Measurements from ENCODE around the gene TVP23C. TPM values are rescaled to one million over a fixed set of nuclear protein-coding genes. Genes with fewer than 3 reads are reported as not detected.
"Not testable (repeated sequence)": the region's sequence is repeated elsewhere in the genome, so short reads cannot be mapped to it uniquely, and the experiment has no call there.

The TVP23C gene
- total RNA-seq, 2 experiments from 2014 or later: 6.5 TPM

GRCh38 chr17:15514469-15514868 is 48.8 kb downstream of the TVP23C start:
- Mint-ChIP-seq H3K4me1 (ENCODE audit: low read depth) (no peaks in the 10 kb centered on the region), H3K4me3 (no peak overlapping the region), H3K27ac (no peak overlapping the region), H3K27me3 (ENCODE audit: low read depth) (no peaks in the 10 kb centered on the region), H3K9me3 (no peaks in the 10 kb centered on the region), H3K36me3 (ENCODE audit: low read depth) (peaks cover 3% of the 10 kb centered on the region)
- CTCF ChIA-PET: no interaction called here
- intact Hi-C loops (cut with micrococcal nuclease): no loop called here
- DNase-seq: no peak

GRCh38 chr17:15513856-15514459 is 49.3 kb downstream of the TVP23C start:
- Mint-ChIP-seq H3K27me3 (ENCODE audit: low read depth) (no peaks in the 10 kb centered on the region), H3K36me3 (ENCODE audit: low read depth) (peaks cover 3% of the 10 kb centered on the region), H3K9me3 (no peaks in the 10 kb centered on the region), H3K4me3 (no peak overlapping the region), H3K4me1 (ENCODE audit: low read depth) (no peaks in the 10 kb centered on the region), H3K27ac (no peak overlapping the region)
- DNase-seq: no peak
- CTCF ChIA-PET: interaction anchor here (0.8 kb wide), 1 partner anchor 255 kb away, joined by 3 read pairs; no protein-coding TSS in a partner anchor
- intact Hi-C loops (cut with micrococcal nuclease): no loop called here

GRCh38 chr17:15513058-15513791 is 50.1 kb downstream of the TVP23C start:
- intact Hi-C loops (cut with micrococcal nuclease): no loop called here
- Mint-ChIP-seq H3K27ac (no peak overlapping the region), H3K27me3 (ENCODE audit: low read depth) (no peaks in the 10 kb centered on the region), H3K9me3 (no peaks in the 10 kb centered on the region), H3K4me3 (no peak overlapping the region), H3K36me3 (ENCODE audit: low read depth) (peaks cover 3% of the 10 kb centered on the region), H3K4me1 (ENCODE audit: low read depth) (no peaks in the 10 kb centered on the region)
- CTCF ChIA-PET: interaction anchor here (0.6 to 0.8 kb wide), 2 partner anchors 10 to 254 kb away, joined by 3 read pairs; no protein-coding TSS in a partner anchor
- DNase-seq: no peak

GRCh38 chr17:15512071-15512709 is 51.1 kb downstream of the TVP23C start:
- H3K27ac Mint-ChIP-seq: no peak overlapping the region
- no peak for DNase-seq
- H3K36me3 Mint-ChIP-seq (ENCODE audit: low read depth): peaks cover 5% of the 10 kb centered on the region
- intact Hi-C loops (cut with micrococcal nuclease): no loop called here
- no peaks in the 10 kb centered on the region for H3K9me3 Mint-ChIP-seq
- H3K27me3 Mint-ChIP-seq (ENCODE audit: low read depth): no peaks in the 10 kb centered on the region
- CTCF ChIA-PET: no interaction called here
- no peak overlapping the region for H3K4me3 Mint-ChIP-seq
- no peaks in the 10 kb centered on the region for H3K4me1 Mint-ChIP-seq (ENCODE audit: low read depth)

- Mint-ChIP-seq H3K27ac (no peak overlapping the region), H3K27me3 (ENCODE audit: low read depth) (no peaks in the 10 kb centered on the region), H3K4me1 (ENCODE audit: low read depth) (no peaks in the 10 kb centered on the region), H3K4me3 (no peak overlapping the region), H3K36me3 (ENCODE audit: low read depth) (peaks cover 5% of the 10 kb centered on the region), H3K9me3 (no peaks in the 10 kb centered on the region)
- no peak for DNase-seq
- intact Hi-C loops (cut with micrococcal nuclease): no loop called here
- CTCF ChIA-PET: no interaction called here
Observed at GRCh38 chr17:15511142-15511541, 52.1 kb downstream of the TVP23C start.

GRCh38 chr17:15510361-15510760 is 52.9 kb downstream of the TVP23C start:
- Mint-ChIP-seq H3K36me3 (ENCODE audit: low read depth) (peaks cover 1% of the 10 kb centered on the region), H3K4me1 (ENCODE audit: low read depth) (no peaks in the 10 kb centered on the region), H3K27ac (no peak overlapping the region), H3K27me3 (ENCODE audit: low read depth) (no peaks in the 10 kb centered on the region), H3K9me3 (no peaks in the 10 kb centered on the region), H3K4me3 (no peak overlapping the region)
- CTCF ChIA-PET: interaction anchor here (0.9 kb wide), 1 partner anchor 250 kb away, joined by 3 read pairs; no protein-coding TSS in a partner anchor
- no peak for DNase-seq
- intact Hi-C loops (cut with micrococcal nuclease): no loop called here

- H3K9me3 Mint-ChIP-seq: no peaks in the 10 kb centered on the region
- CTCF ChIA-PET: no interaction called here
- H3K27ac Mint-ChIP-seq: no peak overlapping the region
Observed at GRCh38 chr17:15509095-15509494, 54.2 kb downstream of the TVP23C start.

GRCh38 chr17:15508466-15508865 is 54.8 kb downstream of the TVP23C start:
- no peak overlapping the region for H3K27ac Mint-ChIP-seq

More at GRCh38 chr17:15509095-15509494, 54.2 kb downstream of the TVP23C start:
- peaks cover 1% of the 10 kb centered on the region for H3K36me3 Mint-ChIP-seq (ENCODE audit: low read depth)
- H3K4me1 Mint-ChIP-seq (ENCODE audit: low read depth): no peaks in the 10 kb centered on the region
- DNase-seq: no peak
- H3K27me3 Mint-ChIP-seq (ENCODE audit: low read depth): no peaks in the 10 kb centered on the region
- intact Hi-C loops (cut with micrococcal nuclease): no loop called here
- H3K4me3 Mint-ChIP-seq: no peak overlapping the region

GRCh38 chr17:15507896-15508295 is 55.4 kb downstream of the TVP23C start:
- no peaks in the 10 kb centered on the region for H3K9me3 Mint-ChIP-seq
- intact Hi-C loops (cut with micrococcal nuclease): no loop called here
- no peak for DNase-seq
- H3K4me3 Mint-ChIP-seq: no peak overlapping the region
- H3K36me3 Mint-ChIP-seq (ENCODE audit: low read depth): peaks cover 1% of the 10 kb centered on the region
- no peak overlapping the region for H3K27ac Mint-ChIP-seq
- no peaks in the 10 kb centered on the region for H3K27me3 Mint-ChIP-seq (ENCODE audit: low read depth)
- CTCF ChIA-PET: no interaction called here
- H3K4me1 Mint-ChIP-seq (ENCODE audit: low read depth): peaks cover 4% of the 10 kb centered on the region

More at GRCh38 chr17:15508466-15508865, 54.8 kb downstream of the TVP23C start:
- Mint-ChIP-seq H3K4me3 (no peak overlapping the region), H3K4me1 (ENCODE audit: low read depth) (peaks cover 2% of the 10 kb centered on the region), H3K27me3 (ENCODE audit: low read depth) (no peaks in the 10 kb centered on the region), H3K36me3 (ENCODE audit: low read depth) (peaks cover 1% of the 10 kb centered on the region), H3K9me3 (no peaks in the 10 kb centered on the region)
- DNase-seq: no peak
- CTCF ChIA-PET: no interaction called here
- intact Hi-C loops (cut with micrococcal nuclease): no loop called here

- no peak for DNase-seq
- intact Hi-C loops (cut with micrococcal nuclease): no loop called here
- peaks cover 1% of the 10 kb centered on the region for H3K36me3 Mint-ChIP-seq (ENCODE audit: low read depth)
- CTCF ChIA-PET: no interaction called here
- peaks cover 8% of the 10 kb centered on the region for H3K4me1 Mint-ChIP-seq (ENCODE audit: low read depth)
- no peak overlapping the region for H3K27ac Mint-ChIP-seq
- no peaks in the 10 kb centered on the region for H3K27me3 Mint-ChIP-seq (ENCODE audit: low read depth)
- H3K4me3 Mint-ChIP-seq: no peak overlapping the region
- no peaks in the 10 kb centered on the region for H3K9me3 Mint-ChIP-seq
Observed at GRCh38 chr17:15507001-15507400, 56.3 kb downstream of the TVP23C start.

- H3K4me1 Mint-ChIP-seq (ENCODE audit: low read depth); intact Hi-C loops (cut with micrococcal nuclease); H3K4me3 Mint-ChIP-seq; H3K27ac Mint-ChIP-seq; H3K27me3 Mint-ChIP-seq (ENCODE audit: low read depth); H3K9me3 Mint-ChIP-seq; DNase-seq; H3K36me3 Mint-ChIP-seq (ENCODE audit: low read depth): not testable (repeated sequence)
- CTCF ChIA-PET: interaction anchor here (0.6 kb wide), 1 partner anchor 255 kb away, joined by 3 read pairs; no protein-coding TSS in a partner anchor
Observed at GRCh38 chr17:15505708-15506107, 57.6 kb downstream of the TVP23C start.

- H3K36me3 Mint-ChIP-seq (ENCODE audit: low read depth): peaks cover 1% of the 10 kb centered on the region
- intact Hi-C loops (cut with micrococcal nuclease): loop anchor here (1.0 kb wide), 1 partner anchor 246 kb away; no protein-coding TSS in a partner anchor
- CTCF ChIA-PET: interaction anchor here (0.8 to 3.8 kb wide), 9 partner anchors 9 to 267 kb away, joined by 3 to 56 read pairs (median 4); partner anchors contain the start of gene PMP22
Observed at GRCh38 chr17:15503731-15504130, 59.6 kb downstream of the TVP23C start.

More at GRCh38 chr17:15503731-15504130, 59.6 kb downstream of the TVP23C start:
- Mint-ChIP-seq H3K27me3 (ENCODE audit: low read depth) (no peaks in the 10 kb centered on the region), H3K4me1 (ENCODE audit: low read depth) (peaks cover 8% of the 10 kb centered on the region), H3K27ac (no peak overlapping the region), H3K4me3 (no peak overlapping the region), H3K9me3 (no peaks in the 10 kb centered on the region)
- no peak for DNase-seq

All from activated naive CD4-positive, alpha-beta T cell treated with anti-CD3 and anti-CD28 coated beads for 36 hours (primary cell).